ENCODE results near the gene WIZ.
"Not testable (repeated sequence)": the region's sequence is repeated elsewhere in the genome, so short reads cannot be mapped to it uniquely, and the experiment has no call there.

Gene WIZ

GRCh38 chr19:15449620-15450527, at the start of gene WIZ:
WIZ (minus strand) TSS chr19:15449956; CDS start chr19:15448307, 1,649 bp downstream.
- DNase-seq, result peak; percentile 22

- no peak for DNase-seq
Observed at GRCh38 chr19:15498910-15499309, 49.2 kb upstream of the WIZ start.

GRCh38 chr19:15498156-15498858, 48.6 kb upstream of the WIZ start:
- DNase-seq, result no peak

GRCh38 chr19:15495151-15495550, 45.4 kb upstream of the WIZ start:
- no peak for DNase-seq

- DNase-seq, result no peak
Observed at GRCh38 chr19:15488489-15489226, 38.9 kb upstream of the WIZ start.

GRCh38 chr19:15487038-15487437, 37.3 kb upstream of the WIZ start:
- no peak for DNase-seq

GRCh38 chr19:15485768-15486167, 36.0 kb upstream of the WIZ start:
- DNase-seq, result not testable (repeated sequence)

- DNase-seq, result not testable (repeated sequence)
Observed at GRCh38 chr19:15480996-15481395, 31.2 kb upstream of the WIZ start.

- no peak for DNase-seq
Observed at GRCh38 chr19:15479391-15480345, 29.9 kb upstream of the WIZ start, which contains the start of gene PGLYRP2. PGLYRP2 (minus strand) TSS chr19:15479501; CDS start chr19:15479371, 130 bp downstream.

GRCh38 chr19:15476325-15476724, 26.6 kb upstream of the WIZ start:
- DNase-seq, result no peak

GRCh38 chr19:15475611-15476010, 25.9 kb upstream of the WIZ start:
- DNase-seq, result no peak

GRCh38 chr19:15475169-15475568, 25.4 kb upstream of the WIZ start:
- DNase-seq, result no peak

- not testable (repeated sequence) for DNase-seq
Observed at GRCh38 chr19:15473821-15474220, 24.1 kb upstream of the WIZ start.

GRCh38 chr19:15471639-15472101, 21.9 kb upstream of the WIZ start:
- DNase-seq, result no peak

- no peak for DNase-seq
Observed at GRCh38 chr19:15469513-15470297, 19.9 kb upstream of the WIZ start.

- no peak for DNase-seq
Observed at GRCh38 chr19:15468675-15469512, 19.1 kb upstream of the WIZ start.

- DNase-seq, result no peak
Observed at GRCh38 chr19:15467734-15468214, 18.0 kb upstream of the WIZ start.

- no peak for DNase-seq
Observed at GRCh38 chr19:15466851-15467733, 17.3 kb upstream of the WIZ start.
